HCT116 (cell line): ENCODE results near the gene DMRT3.
A peak's percentile ranks its signal among the peaks of the same experiment; 100 is the strongest.

Experiments used
- CBX3 ChIP-seq: IDR thresholded peaks from 2 replicates; pipeline ENCODE4 v1.6.1; 2012; ENCODE audit warnings: low read depth
- CEBPB ChIP-seq: IDR thresholded peaks from 2 replicates; pipeline ENCODE4 v1.6.1; 2012; ENCODE audit warnings: low read depth
- CTCF ChIP-seq, 3 experiments: fragments of 200-600 bp in 1 of 3; sonication (generic) in 1 of 3; IDR thresholded peaks in 2 of 3; conservative IDR thresholded peaks in 1 of 3; 2 replicates each; pipeline ENCODE4 v1.5.1; 2012 to 2017; ENCODE audit warnings: low read depth in 2 of 3, low read length in 2 of 3, antibody characterized with exemption in 1 of 3, borderline replicate concordance in 1 of 3, control low read depth in 1 of 3, mild to moderate bottlenecking in 1 of 3, mixed read lengths in 1 of 3, mixed run types in 1 of 3, moderate library complexity in 1 of 3; ENCODE audit not compliant: insufficient read depth in 1 of 3
- EZH2 ChIP-seq: fragments of 200-600 bp; sonication (generic); IDR thresholded peaks from 2 replicates; pipeline ENCODE4 v1.6.1; 2017; ENCODE audit warnings: antibody characterized with exemption, mixed run types
- EZH2phosphoT487 ChIP-seq: fragments of 200-600 bp; IDR thresholded peaks from 2 replicates; pipeline ENCODE4 v1.6.1; 2018; ENCODE audit warnings: antibody characterized with exemption, borderline replicate concordance
- POLR2A ChIP-seq: IDR thresholded peaks from 2 replicates; pipeline ENCODE4 v1.7.0; 2011; ENCODE audit warnings: borderline replicate concordance; ENCODE audit not compliant: insufficient read depth, insufficient read length; ENCODE audit errors: extremely low read depth
- POLR2AphosphoS5 ChIP-seq: IDR thresholded peaks from 2 replicates; pipeline ENCODE4 v1.6.1; 2011; ENCODE audit warnings: mild to moderate bottlenecking, low read depth, low read length, moderate library complexity
- REST ChIP-seq: IDR thresholded peaks from 2 replicates; pipeline ENCODE4 v1.6.1; 2012; ENCODE audit warnings: low read depth
- SIN3A ChIP-seq: IDR thresholded peaks from 2 replicates; pipeline ENCODE4 v1.6.1; 2012; ENCODE audit warnings: low read depth
- TCF7L2 ChIP-seq: IDR thresholded peaks from 2 replicates; pipeline ENCODE4 v1.7.0; 2011; ENCODE audit warnings: borderline replicate concordance, inconsistent platforms; ENCODE audit not compliant: insufficient read depth, insufficient read length; ENCODE audit errors: extremely low read depth
- YY1 ChIP-seq: IDR thresholded peaks from 2 replicates; pipeline ENCODE4 v1.6.1; 2011; ENCODE audit warnings: low read length, low read depth, moderate library complexity, mild to moderate bottlenecking; ENCODE audit not compliant: insufficient replicate concordance; ENCODE audit errors: extremely low read depth
- ZBTB33 ChIP-seq: IDR thresholded peaks from 2 replicates; pipeline ENCODE4 v1.6.1; 2011; ENCODE audit warnings: mild to moderate bottlenecking, low read length, moderate library complexity; ENCODE audit not compliant: insufficient replicate concordance; ENCODE audit errors: extremely low read depth

GRCh38 chr9:1018121-1018520, 41.7 kb downstream of the DMRT3 start:
- TF ChIP-seq CTCF (IDR thresholded peaks at IDR 0.05 in 2 of 3, conservative IDR thresholded peaks at IDR 0.05 in 1 of 3; ENCODE audit: borderline replicate concordance in 1 of 3, insufficient read depth in 1 of 3, low read depth in 2 of 3, low read length in 2 of 3) (peak; percentile 21 to 46 (median 36); a peak in 4 of 6 replicates), EZH2 (no peak), EZH2phosphoT487 (no peak), ZBTB33 (no peak), CBX3 (no peak), POLR2A (no peak), POLR2AphosphoS5 (no peak), CEBPB (no peak), YY1 (no peak), SIN3A (no peak), REST (no peak), TCF7L2 (no peak)
